Activated CD8-positive, alpha-beta memory T cell treated with anti-CD3 and anti-CD28 coated beads for 48 hours (primary cell): ENCODE measurements around the gene NES.
A peak's percentile ranks its signal among the peaks of the same experiment; 100 is the strongest.

Experiments
- DNase-seq, 3 experiments: peaks; one replicate each; pipeline ENCODE4 v3.0.0-alpha.2; 2020; ENCODE audit warnings: low read depth in 2 of 3, low spot score in 2 of 3

Gene NES

DNA sequence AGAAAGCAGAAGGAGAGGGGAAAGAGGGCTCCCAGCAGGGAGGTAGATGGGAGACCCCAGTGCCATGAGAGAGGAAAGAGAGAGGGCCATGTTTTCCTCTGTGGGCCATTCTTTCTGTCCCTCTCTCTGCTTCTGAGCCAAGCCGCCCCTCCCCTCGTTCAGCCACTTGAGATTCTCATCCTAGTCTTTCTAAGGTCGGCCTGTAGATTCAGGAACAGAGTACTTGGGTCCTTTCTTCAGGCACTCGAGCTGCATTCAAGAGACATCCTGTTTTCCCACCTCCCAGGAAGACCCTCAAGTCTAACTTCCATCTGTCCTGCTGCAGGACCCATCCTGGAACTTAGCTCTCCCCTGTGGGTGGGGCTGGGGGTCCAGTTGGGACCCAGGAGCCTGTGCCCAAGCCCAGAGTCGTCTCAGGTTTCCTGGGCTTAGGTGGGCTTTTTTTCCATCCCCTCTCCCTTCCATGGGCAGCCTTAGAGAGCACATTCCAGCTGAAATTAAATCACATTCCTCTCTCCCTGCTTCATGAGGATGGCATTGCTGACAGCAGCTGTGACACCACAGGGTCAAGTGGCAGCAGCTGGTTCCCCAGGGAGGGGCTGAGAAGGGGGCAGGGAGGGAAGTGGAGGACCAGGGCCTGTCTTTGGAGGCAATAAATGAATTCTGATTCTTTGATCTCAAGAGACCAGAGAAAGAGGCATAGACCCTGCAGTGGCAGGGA lies 13.0 kb downstream of the NES start:
- DNase-seq, result no peak

DNA sequence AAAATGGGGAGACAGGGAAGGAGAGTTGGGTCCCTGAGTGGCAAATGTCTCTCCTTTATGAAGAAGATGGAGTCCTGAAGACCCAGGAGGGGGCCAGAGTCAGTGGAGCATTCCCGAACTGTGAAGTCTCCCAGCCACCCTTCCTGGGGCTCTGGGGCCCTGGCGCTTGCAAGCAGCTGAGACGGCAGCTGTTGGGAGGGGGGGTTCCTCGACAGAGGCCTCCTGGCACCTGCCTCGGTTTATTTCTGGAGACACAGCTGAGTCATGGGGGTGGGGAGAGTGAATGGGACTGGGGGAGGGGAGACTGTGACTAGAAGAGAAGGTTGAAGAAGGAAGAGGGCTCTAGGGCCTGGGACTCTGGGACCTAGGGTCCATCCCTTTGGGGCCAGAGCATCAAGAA lies 14.0 kb downstream of the NES start:
- DNase-seq, result no peak

DNA sequence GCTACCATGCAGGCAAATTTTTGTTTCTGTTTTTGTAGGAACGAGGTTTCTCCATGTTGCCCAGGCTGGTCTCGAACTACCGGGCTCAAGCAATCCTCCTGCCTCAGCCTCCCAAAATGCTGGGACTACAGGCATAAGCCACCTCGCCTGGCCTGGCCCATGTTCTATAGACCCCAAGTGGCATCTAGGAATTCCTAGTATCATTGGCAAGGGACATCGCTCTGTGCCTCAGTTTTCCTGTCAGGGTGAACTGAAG lies 14.5 kb downstream of the NES start:
- DNase-seq, result no peak

DNA sequence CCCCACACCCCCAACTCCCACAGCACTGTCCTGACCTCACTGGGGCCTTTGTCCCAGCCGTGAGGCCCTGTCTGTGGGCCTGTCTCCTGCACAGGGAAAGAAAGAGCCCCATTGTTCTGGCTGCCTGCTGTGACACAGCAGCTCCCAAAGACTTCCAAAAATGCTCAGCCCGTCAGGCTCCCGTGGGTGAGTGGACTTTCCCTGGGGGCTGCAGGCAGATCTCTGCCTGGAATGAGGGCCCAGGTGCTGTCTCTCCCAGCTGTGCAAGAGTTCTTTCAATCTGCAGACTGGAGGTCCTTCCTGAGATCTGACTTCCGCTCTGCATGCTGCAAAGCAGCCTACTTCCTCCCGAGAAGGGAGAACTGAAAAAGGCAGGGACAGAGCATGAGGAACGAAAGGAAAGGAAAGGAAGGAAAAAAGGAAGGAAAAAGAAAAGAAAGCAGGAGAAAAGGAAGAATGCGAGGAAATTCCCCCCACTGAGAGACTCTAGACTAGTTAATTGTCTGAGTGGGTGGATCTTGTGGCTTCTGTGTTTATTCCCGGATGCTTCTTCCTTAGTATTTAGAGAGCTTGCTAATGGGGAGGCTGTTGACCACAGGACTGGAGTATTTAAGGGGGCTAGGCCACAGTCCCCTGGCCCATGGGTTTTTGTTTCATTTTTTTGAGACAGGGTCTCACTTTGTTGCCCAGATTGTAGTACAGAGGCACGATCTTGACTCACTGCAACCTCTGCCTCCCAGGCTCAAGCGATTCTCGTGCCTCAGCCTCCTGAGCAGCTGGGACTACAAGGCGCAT lies 15.0 kb downstream of the NES start:
- no peak for DNase-seq

DNA sequence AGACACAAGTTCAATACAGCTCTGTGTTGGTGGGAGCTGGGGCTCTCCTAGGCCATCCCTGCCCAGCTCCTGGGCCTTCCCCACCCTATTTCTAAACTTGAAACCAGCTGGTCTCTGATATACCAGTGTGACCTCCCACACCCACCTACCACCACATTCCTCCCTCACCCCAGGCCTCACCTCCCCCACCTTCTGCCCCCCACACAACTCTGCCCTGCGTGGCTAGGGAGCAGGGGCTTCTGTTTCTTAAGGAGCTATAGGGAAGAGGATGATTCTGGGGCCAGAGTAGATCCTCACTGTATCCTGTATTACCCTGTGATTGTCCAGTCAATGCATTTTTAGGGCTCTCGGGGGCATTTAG lies 16.5 kb downstream of the NES start:
- DNase-seq, result no peak

DNA sequence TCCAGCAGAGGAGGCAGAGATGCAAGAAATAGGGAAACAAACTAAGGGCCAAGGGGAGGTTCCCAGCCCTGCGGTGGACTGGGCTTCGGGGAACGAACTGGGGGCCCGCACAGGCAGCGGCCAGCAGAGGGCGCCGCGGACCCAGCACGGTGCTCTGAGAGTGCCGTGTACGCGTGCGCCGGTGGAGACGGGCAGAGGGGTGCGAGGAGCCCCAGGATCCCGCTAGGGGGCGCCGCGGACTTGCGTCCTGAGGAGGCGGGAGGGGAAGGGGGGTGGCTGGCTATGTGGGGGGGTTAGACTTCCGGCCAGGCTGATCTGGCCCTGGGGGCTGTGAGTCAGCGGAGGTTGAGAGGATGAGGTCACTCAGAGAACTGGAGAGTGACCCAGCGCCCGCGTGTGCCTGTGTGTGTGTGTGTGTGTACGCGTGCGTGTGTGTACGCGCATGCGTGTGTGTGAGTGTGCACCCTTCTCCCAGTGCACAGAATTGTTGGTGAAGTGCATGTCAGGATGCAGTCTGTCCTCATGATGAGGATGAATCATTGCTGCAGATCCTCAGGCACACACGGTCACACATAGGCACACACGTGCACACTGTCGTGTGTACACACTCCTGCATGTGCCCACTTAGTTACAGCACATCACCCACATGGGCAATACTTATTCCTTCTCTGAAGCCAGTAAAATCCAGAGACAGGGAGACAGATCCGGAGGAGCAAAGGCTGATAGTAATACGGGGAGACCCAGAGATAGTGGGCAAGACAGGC lies 17.0 kb downstream of the NES start:
- DNase-seq, result peak; percentile 93 to 98 (median 96)

DNA sequence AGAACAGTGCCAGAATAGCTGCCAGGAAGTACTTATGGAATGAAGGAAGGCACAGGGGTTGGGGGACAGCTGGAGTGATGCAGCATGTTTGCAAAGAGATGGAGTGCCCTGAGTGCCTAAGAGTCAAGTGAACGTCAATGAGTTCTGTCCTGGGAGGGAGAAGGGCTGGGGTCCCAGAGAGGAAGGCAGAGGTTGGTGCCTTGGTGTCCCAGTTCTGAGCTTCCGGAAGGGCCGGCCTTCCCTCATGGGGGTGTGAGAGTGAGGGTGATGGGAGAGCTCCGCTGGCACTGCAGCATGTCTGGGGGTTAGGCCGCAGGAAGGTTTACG lies 17.6 kb downstream of the NES start:
- DNase-seq, result no peak

DNA sequence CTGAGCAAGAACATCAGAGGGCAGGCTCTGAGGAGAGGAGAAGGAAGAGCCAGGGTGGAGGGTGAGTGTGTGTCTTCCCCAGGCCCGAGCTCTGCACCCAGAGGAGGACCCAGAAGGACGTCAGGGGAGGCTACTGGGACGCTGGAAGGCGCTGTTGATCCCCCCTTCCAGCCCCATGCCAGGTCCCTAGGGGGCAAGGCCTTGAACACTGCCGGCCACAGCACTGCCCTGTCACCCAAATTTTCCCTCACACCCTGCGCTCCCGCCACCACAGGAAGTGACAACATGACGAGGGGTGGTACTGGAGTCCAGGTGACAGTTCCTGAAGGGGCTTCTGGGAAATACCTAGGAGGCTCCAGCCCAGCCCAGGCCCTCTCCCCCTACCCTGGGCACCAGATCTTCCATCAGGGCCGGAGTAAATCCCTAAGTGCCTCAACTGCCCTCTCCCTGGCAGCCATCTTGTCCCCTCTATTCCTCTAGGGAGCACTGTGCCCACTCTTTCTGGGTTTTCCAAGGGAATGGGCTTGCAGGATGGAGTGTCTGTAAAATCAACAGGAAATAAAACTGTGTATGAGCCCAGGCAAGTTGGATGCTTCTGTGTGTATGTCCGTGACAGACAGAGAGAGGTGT lies 18.1 kb downstream of the NES start:
- no peak for DNase-seq

DNA sequence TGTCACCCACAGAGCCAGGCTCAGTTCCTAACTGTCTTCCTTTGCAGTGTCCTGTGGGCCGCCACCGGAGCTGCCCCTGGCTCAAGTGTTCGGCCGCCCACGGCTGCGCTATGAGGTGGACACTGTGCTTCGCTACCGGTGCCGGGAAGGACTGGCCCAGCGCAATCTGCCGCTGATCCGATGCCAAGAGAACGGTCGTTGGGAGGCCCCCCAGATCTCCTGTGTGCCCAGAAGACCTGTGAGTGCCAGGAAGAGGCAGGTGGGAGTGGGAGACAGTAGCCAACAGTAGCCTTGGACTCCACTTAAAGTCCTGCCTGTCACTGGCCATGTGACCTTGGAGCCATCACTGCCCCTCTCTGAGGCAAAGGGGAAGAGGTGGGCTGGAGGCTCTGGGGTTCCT lies 18.7 kb downstream of the NES start:
- DNase-seq, result no peak

DNA sequence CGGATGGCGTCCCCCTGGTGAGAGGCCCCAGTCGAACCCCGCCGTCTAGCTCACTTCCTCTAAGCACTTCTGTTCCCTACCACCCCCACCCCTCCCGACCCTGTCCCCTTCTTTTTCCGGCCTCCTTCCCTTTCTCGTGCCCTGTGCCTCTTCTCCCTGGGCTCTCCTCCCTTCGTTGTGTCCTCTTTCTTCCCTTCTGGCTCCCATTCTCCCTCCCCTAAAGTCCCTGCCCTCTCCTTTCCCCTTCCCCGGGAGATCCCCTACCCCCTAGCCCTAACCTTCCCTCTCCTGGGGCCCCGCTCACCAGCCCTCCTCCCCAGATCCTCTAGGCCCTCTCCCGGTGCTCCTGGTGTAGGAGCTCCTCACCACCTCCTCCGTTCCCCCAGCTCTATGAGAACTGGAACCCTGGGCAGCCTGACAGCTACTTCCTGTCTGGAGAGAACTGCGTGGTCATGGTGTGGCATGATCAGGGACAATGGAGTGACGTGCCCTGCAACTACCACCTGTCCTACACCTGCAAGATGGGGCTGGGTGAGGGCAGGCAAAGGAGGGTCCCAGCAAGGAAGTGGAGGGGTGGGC lies 19.4 kb downstream of the NES start:
- DNase-seq, result no peak

DNA sequence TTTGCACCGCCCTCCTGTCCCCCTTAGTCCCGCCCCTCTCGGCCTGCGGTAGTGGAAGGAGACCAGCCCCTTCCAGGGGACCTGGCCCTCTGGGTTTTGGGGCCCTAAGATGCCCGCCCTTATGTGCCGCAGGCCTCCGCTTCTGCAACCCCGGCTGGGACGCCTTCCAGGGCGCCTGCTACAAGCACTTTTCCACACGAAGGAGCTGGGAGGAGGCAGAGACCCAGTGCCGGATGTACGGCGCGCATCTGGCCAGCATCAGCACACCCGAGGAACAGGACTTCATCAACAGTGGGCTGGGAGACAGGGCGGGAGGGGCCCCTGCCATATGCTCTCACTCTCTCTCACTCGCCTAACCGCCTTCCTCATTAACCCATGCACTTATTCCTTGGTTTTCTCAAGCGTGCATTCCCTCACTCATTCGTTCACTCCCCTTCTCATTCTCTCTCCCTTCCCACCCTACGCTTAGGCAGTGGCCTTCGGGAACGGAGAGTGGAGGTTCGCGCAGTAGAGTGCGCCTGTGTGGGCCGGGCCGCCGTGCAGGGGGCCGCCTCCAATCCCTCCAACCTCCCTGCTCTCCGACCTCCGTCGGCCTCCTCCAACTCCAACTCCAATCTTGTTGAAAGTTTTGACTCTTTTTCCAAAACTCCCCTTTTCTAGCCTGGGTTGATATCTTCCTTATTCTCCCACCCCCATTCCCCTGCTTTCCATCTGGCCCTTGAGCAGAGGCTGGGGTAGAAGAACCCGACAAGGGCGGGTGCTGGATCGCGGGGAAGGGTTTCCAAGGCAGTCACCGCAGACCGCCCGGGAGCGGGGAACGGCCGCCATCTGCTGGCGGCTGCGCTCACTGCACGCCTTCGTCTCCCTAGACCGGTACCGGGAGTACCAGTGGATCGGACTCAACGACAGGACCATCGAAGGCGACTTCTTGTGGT lies 20.1 kb downstream of the NES start:
- peak; percentile 50 to 66 (median 60) for DNase-seq

DNA sequence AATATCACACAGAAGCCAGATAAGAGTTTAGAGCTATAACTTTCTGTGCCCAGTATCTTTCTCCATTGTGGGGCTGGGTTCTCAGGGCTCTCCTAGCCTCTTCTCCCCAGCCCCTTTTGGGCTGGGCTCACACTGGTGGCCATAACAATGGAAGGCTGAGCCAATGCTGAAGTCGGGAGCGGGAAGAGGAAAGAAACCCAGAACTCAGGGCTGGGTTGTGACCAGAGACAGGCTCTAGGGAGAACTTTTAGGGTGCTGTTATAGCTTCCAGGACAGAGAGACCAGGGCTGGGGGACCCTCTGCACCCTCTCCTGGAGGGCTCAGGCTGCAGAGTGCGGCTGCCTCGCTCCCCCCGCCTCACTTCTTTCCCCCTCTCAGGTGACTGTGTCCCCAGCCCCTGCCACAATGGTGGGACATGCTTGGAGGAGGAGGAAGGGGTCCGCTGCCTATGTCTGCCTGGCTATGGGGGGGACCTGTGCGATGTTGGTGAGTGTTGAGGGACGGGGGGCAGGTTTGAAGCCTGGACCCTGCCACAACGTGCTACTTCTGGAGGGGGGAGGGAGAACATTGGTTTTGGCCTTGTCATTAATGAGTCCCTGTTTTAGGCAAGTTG lies 21.2 kb downstream of the NES start:
- DNase-seq, result no peak

DNA sequence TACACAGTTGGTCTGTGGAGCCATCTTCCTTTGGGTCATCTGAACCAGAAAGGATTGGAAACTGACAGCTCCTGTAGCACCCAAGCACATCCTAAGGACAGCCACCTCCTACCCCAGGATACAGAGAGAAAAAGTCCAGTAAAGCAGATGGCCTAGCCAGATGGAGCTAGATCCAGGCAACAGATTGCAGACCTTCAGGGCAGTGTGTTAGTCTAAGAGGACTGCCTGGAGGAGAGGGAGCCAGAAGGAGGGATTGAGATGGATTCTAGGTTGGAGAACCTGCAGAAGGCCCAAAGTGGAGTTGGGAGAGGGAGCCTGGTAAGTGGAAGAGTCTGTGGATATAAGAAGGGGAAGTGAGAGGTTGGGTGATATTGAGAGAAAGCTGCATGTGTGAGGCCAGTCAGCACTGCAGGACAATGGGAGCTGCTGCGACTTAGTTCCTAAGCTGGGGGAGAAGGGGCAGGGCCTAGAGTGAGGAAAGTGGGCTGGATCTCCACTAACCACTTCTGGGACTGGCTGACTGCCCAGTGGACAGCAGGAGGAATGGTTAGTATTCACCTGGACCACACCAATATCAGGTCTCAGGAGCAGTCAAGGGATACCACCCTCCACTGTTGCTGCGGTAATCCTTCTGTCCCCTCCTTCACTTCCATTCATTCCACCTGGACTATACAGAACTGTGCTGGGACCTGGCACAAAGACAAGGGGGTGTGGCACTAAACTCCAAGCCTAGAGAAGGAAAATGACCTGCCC lies 21.9 kb downstream of the NES start:
- DNase-seq, result no peak

DNA sequence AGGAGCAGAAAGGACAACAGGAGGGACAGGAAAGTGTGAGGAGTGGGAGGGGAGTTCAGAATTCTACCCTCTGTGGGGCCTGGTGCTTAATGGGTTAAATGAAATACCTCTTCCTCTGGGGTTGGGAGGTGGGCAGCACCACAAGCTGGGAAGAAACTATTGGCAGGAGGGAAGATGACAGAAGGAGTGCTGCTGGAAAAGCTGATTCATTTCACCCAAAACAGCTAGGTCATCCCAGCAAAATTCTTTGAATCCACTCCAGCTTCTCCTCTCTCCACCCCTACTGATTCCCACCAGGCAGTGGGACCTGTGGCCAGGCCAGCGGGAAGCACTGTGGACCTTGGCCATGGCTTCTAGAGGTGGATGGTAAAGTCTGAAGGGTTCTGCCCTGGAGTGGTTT lies 22.5 kb downstream of the NES start:
- DNase-seq, result no peak

DNA sequence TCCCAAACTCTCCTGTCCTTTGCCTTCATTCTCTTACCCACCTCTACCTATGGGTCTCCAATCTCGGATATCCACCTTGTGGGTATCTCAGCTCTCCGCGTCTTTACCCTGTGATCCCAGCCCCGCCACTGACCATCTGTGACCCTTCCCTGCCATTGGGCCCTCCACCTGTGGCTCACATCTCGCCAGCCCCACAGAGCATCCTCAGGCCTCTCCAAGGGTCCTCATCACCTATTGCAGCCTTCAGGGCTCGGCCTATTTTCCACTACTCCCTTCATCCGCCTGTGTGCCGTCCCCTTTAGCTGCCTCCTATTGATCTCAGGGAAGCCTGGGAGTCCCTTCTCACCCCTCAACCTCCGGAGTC lies 24.2 kb downstream of the NES start:
- no peak for DNase-seq

DNA sequence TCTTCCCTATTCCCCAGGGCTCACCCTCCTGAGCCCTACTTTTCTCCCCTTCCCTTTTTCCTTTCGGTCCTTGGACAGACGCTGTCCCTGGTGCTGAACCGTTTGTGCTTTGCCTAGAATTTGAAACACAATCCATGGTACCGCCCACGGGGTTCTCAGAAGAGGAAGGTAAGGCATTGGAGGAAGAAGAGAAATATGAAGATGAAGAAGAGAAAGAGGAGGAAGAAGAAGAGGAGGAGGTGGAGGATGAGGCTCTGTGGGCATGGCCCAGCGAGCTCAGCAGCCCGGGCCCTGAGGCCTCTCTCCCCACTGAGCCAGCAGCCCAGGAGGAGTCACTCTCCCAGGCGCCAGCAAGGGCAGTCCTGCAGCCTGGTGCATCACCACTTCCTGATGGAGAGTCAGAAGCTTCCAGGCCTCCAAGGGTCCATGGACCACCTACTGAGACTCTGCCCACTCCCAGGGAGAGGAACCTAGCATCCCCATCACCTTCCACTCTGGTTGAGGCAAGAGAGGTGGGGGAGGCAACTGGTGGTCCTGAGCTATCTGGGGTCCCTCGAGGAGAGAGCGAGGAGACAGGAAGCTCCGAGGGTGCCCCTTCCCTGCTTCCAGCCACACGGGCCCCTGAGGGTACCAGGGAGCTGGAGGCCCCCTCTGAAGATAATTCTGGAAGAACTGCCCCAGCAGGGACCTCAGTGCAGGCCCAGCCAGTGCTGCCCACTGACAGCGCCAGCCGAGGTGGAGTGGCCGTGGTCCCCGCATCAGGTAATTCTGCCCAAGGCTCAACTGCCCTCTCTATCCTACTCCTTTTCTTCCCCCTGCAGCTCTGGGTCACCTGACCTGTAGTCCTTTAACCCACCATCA lies 24.8 kb downstream of the NES start:
- no peak for DNase-seq

DNA sequence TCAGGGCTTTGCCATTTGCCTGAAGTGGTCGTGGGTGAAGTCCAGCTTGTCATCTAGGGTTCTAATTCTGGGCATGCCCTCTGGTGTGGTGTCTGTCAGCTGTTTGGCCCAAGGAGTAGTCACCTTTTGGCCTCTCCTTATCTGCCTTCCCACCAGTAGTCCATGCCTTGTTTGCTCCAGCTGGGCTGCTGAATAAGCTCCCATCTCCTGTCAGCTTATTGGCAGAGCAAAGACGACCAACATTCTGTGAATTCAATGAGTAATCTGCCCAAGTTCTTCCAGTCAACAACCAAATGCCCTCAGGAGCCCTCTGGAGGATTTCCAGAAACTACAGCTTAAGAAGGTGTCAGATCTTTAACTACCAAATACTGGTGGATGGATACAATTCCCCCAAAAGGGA lies 28.3 kb downstream of the NES start:
- no peak for DNase-seq

DNA sequence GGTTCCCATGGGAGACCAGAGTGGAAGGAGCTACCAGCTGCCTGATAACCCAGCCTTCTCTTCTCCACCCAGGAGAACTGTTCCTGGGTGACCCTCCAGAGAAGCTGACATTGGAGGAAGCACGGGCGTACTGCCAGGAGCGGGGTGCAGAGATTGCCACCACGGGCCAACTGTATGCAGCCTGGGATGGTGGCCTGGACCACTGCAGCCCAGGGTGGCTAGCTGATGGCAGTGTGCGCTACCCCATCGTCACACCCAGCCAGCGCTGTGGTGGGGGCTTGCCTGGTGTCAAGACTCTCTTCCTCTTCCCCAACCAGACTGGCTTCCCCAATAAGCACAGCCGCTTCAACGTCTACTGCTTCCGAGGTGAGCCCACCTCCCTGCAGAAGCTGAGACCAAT lies 28.7 kb downstream of the NES start:
- no peak for DNase-seq

DNA sequence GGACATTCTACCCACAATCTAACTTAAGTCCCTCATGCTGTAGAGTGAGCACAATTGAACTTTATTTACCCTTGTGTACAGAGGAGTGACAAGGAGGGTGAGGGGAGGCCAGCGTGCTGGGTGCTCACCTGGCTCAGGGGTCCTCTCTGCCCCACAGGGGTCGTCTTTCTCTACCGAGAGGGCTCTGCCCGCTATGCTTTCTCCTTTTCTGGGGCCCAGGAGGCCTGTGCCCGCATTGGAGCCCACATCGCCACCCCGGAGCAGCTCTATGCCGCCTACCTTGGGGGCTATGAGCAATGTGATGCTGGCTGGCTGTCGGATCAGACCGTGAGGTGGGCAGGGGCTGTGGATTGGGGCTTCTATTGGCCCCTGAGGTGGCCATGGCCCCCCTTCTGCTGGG lies 29.9 kb downstream of the NES start:
- DNase-seq, result no peak
